ENCODE data around the gene GMPR2.
"Not testable (repeated sequence)": the region's sequence is repeated elsewhere in the genome, so short reads cannot be mapped to it uniquely, and the experiment has no call there.

GMPR2 gene

GRCh38 chr14:24202538-24202937, 30.2 kb upstream of the GMPR2 start:
- DNase-seq (ENCODE audit: low read depth in 2 of 2), result not testable (repeated sequence)

- DNase-seq (ENCODE audit: low read depth in 2 of 2), result not testable (repeated sequence)
These were observed 29.4 kb upstream of the GMPR2 start for GRCh38 chr14:24203249-24203886.

- no peak for DNase-seq (ENCODE audit: low read depth in 2 of 2)
These were observed 28.3 kb upstream of the GMPR2 start for GRCh38 chr14:24204163-24205146.

GRCh38 chr14:24206260-24207103, 26.2 kb upstream of the GMPR2 start:
- DNase-seq (ENCODE audit: low read depth in 2 of 2), result no peak

- no peak for DNase-seq (ENCODE audit: low read depth in 2 of 2)
These were observed 25.6 kb upstream of the GMPR2 start for GRCh38 chr14:24207104-24207551.

GRCh38 chr14:24207625-24208024, 25.1 kb upstream of the GMPR2 start:
- DNase-seq (ENCODE audit: low read depth in 2 of 2), result no peak

- DNase-seq (ENCODE audit: low read depth in 2 of 2), result no peak
These were observed 21.4 kb upstream of the GMPR2 start for GRCh38 chr14:24211311-24211710.

- peak; percentile 93 to 95 for DNase-seq (ENCODE audit: low read depth in 2 of 2)
These were observed 19.5 kb upstream of the GMPR2 start, which contains the start of gene CHMP4A for GRCh38 chr14:24212924-24213865. CHMP4A (minus strand) TSS chr14:24213488; CDS start chr14:24213439, 49 bp downstream.

- DNase-seq (ENCODE audit: low read depth in 2 of 2), result no peak
These were observed 18.7 kb upstream of the GMPR2 start for GRCh38 chr14:24213866-24214662.

GRCh38 chr14:24215495-24216344, 17.0 kb upstream of the GMPR2 start, which contains the start of gene MDP1:
MDP1 (minus strand) TSS chr14:24216066; CDS start chr14:24215955, 111 bp downstream.
- DNase-seq (ENCODE audit: low read depth in 2 of 2), result peak; percentile 68 to 72

- no peak for DNase-seq (ENCODE audit: low read depth in 2 of 2)
These were observed 16.4 kb upstream of the GMPR2 start for GRCh38 chr14:24216345-24216699.

- DNase-seq (ENCODE audit: low read depth in 2 of 2), result not testable (repeated sequence)
These were observed 15.9 kb upstream of the GMPR2 start for GRCh38 chr14:24216876-24217275.

GRCh38 chr14:24219080-24219479, 13.6 kb upstream of the GMPR2 start:
- no peak for DNase-seq (ENCODE audit: low read depth in 2 of 2)

- no peak for DNase-seq (ENCODE audit: low read depth in 2 of 2)
These were observed 13.2 kb upstream of the GMPR2 start for GRCh38 chr14:24219521-24219920.

GRCh38 chr14:24222987-24223386, 9.7 kb upstream of the GMPR2 start:
- DNase-seq (ENCODE audit: low read depth in 2 of 2), result not testable (repeated sequence)

GRCh38 chr14:24224618-24225071, 8.1 kb upstream of the GMPR2 start:
- DNase-seq (ENCODE audit: low read depth in 2 of 2), result no peak

- no peak for DNase-seq (ENCODE audit: low read depth in 2 of 2)
These were observed 6.3 kb upstream of the GMPR2 start for GRCh38 chr14:24226473-24226872.

- no peak for DNase-seq (ENCODE audit: low read depth in 2 of 2)
These were observed 3.8 kb upstream of the GMPR2 start for GRCh38 chr14:24228902-24229301.

Data from activated CD8-positive, alpha-beta memory T cell treated with anti-CD3 and anti-CD28 coated beads for 4 hours (primary cell).